HG03558 (cell line): ENCODE results near the gene PHLDB1.

Experiments used
- ATAC-seq: cut with Tn5 transposase; IDR thresholded peaks from one replicate; pipeline ENCODE4 v1.9.1; 2021; ENCODE audit warnings: moderate number of reproducible peaks; ENCODE audit not compliant: unreplicated experiment; ENCODE audit errors: extremely low read depth

The PHLDB1 gene

DNA sequence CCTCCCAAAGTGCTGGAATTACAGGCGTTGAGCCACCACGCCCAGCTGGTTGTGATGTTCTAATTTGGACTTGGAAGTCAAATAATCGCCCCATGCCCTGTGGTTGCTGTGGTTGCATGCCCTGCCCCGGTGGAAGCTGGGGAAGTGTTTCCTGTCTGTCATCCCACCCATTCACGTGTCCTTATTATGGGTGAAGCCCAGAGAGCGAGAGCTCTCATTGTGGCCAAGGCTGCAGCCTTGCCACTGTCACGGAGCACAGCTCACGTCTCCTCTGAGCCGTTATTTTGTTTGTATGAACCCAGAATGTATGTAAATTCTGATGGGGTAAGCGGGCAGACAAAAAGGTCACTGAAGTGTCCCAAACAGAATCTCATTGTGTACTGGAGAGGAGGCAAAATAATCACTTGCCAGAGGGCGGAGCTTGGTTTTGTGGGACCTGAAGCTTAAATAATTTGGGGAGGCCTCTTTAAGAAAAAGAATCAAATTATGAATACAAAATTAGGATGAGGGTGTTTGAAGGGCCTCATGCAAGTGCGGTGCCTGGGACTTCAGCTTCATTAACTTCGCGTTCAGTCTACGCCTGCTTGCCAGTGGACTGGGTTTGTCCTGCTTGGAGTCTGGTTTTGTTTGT lies 97.8 kb downstream of the PHLDB1 start:
- ATAC-seq = no peak

DNA sequence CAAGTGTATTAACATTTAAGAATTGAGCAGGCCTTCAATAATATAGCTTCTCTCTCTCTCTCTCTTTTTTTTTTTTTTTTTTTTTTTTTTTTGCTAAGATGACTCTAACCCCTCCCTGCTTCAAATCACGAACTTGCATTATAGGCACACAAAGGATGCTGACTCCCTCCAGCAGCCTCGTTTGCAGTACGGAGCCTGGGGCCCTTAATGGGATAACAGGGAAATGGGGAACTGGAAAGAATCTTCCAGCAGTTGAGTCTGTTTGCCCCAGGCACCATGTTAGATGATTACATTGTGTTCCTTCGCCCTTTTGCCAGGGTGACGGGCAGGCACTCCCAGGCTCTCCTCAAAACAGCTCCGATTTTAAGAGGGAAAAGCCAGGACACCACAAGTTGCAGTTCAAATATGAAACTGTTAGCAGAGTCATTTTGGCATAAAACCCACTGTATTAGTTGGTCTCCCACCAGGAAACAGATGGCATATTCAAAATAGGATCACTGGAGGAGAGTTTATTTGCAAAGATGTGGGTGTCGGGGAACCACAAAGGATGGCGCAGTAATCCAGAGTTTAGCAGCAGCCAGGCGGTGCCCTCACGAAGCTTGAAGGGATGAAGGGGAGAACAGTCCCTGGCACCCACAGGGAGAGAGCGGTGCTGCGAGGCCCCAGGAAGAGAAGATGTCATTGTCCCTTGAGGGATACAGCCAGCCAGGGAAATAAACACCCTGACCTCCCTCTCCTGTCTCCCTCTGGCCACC lies 98.6 kb downstream of the PHLDB1 start:
- ATAC-seq = no peak

DNA sequence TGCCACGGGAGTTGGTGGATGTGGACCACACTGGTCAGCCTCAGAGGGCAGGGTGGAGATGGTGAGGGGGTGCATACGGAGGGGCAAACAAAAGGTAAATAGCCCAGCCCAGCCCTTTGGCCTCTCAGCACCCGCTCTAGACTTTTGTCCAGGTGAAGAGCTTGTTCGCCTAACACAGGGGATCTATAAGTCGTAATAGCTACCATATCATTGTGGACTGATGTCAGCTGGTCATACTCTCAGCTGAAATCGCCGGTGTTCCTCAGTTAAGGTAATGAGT lies 99.1 kb downstream of the PHLDB1 start:
- ATAC-seq = no peak
